ENCODE data around the gene HMCN2. TPM values are rescaled to one million over a fixed set of nuclear protein-coding genes. Genes with fewer than 3 reads are reported as not detected.

HMCN2 gene
- total RNA-seq, 1 experiment from 2014 or later = 8.6 TPM

GRCh38 chr9:130285271-130285670 lies 19.7 kb downstream of the HMCN2 start:
- H3K4me3 Mint-ChIP-seq = no peak overlapping the region
- Histone ChIP-seq H4K91ac (ENCODE audit: insufficient read length, low read depth, low read length) (no peak overlapping the region), H3T11ph (ENCODE audit: low read length) (no peak overlapping the region), H3K4ac (ENCODE audit: low read depth, low read length) (no peak overlapping the region), H3K4me1 (ENCODE audit: insufficient read depth, low read length) (peaks cover 2% of the 10 kb centered on the region; the same call in 1 of the 2 replicates), H3K9me3 (ENCODE audit: control insufficient read depth, low read depth, low read length) (no peaks in the 10 kb centered on the region), H3K9ac (ENCODE audit: extremely low read depth, insufficient read length, low read length) (no peak overlapping the region), H2BK12ac (ENCODE audit: insufficient read length, low read depth, low read length) (no peak overlapping the region), H4K20me1 (ENCODE audit: control insufficient read depth, insufficient read depth, insufficient read length) (no peaks in the 10 kb centered on the region), H3K79me1 (ENCODE audit: insufficient read depth, low read depth, low read length, poor library complexity, severe bottlenecking) (no peaks in the 10 kb centered on the region), H2BK5ac (ENCODE audit: insufficient read length, low read length) (no peak overlapping the region), H4K8ac (replicated peaks; ENCODE audit: insufficient read length, low read depth, low read length) (no peak overlapping the region), H3K79me2 (ENCODE audit: insufficient read depth, low read length) (no peaks in the 10 kb centered on the region), H2BK120ac (ENCODE audit: low read depth, low read length, poor library complexity, severe bottlenecking) (no peak overlapping the region), H4K5ac (ENCODE audit: insufficient read length, low read depth, low read length) (no peak overlapping the region), H3K14ac (ENCODE audit: insufficient read depth, low read length) (no peak overlapping the region), H3K56ac (ENCODE audit: insufficient read length, low read depth, low read length) (no peak overlapping the region), H2AK5ac (ENCODE audit: insufficient read length, low read length) (no peak overlapping the region), H2BK20ac (ENCODE audit: low read depth, low read length, poor library complexity, severe bottlenecking) (no peak overlapping the region), H3K23ac (ENCODE audit: insufficient read length, low read depth, low read length) (no peak overlapping the region), H3K4me2 (ENCODE audit: insufficient read depth, insufficient read length, low read length) (no peak overlapping the region), H3K27ac (ENCODE audit: insufficient read length, low read depth, low read length) (no peak overlapping the region), H3K27me3 (ENCODE audit: insufficient read depth, low read length) (no peaks in the 10 kb centered on the region), H2BK15ac (ENCODE audit: low read depth, low read length) (no peak overlapping the region), H2AFZ (ENCODE audit: low read length) (no peak overlapping the region), H3K23me2 (ENCODE audit: insufficient read length, low read depth, low read length, poor library complexity, severe bottlenecking) (no peaks in the 10 kb centered on the region), H3K18ac (ENCODE audit: insufficient read length, low read depth, low read length) (no peak overlapping the region)
- no peaks in the 10 kb centered on the region for H3K9me3 Mint-ChIP-seq
- no CpG with 5 or more reads among the region's 9 CpGs for WGBS (ENCODE audit: extremely low coverage, insufficient read length, low lambda C conversion rate)
- no peak overlapping the region for H3K27ac Mint-ChIP-seq
- no peak for DNase-seq
- no peaks in the 10 kb centered on the region; the same call in 1 of the 2 replicates for H3K27me3 Mint-ChIP-seq (ENCODE audit: low read depth)
- H3K4me1 Mint-ChIP-seq = peaks cover 19 to 36% of the 10 kb centered on the region in 2 experiments
- H3K36me3 Mint-ChIP-seq (ENCODE audit: insufficient read depth in 1 of 3, low read depth in 3 of 3) = peaks cover 0 to 30% (median 6%) of the 10 kb centered on the region in 3 experiments; a peak in 5 of 7 replicates
- no peak for TF ChIP-seq CTCF (conservative IDR thresholded peaks at IDR 0.05)

All from H9 (cell line).